Measurements from ENCODE around the gene CLDN3. TPM values are rescaled to one million over a fixed set of nuclear protein-coding genes. Genes with fewer than 3 reads are reported as not detected.
"Not testable (repeated sequence)": the region's sequence is repeated elsewhere in the genome, so short reads cannot be mapped to it uniquely, and the experiment has no call there.

The CLDN3 gene
- polyA plus RNA-seq, 1 donor from 2014 or later = not detected

- H3K27me3 Mint-ChIP-seq = no peaks in the 10 kb centered on the region
- peaks cover 4 to 11% (median 7%) of the 10 kb centered on the region in 3 donors for H3K4me1 Mint-ChIP-seq
- no peaks in the 10 kb centered on the region for H3K9me3 Mint-ChIP-seq
- H3K4me3 Mint-ChIP-seq = peak overlapping the region in 1 of 4 donors; percentile 33
- no peaks in the 10 kb centered on the region for H3K36me3 Mint-ChIP-seq
- peak overlapping the region; percentile 41 to 92 (median 57) for H3K27ac Mint-ChIP-seq
Measured at GRCh38 chr7:73734619-73735527, 35.2 kb downstream of the CLDN3 start.

DNA sequence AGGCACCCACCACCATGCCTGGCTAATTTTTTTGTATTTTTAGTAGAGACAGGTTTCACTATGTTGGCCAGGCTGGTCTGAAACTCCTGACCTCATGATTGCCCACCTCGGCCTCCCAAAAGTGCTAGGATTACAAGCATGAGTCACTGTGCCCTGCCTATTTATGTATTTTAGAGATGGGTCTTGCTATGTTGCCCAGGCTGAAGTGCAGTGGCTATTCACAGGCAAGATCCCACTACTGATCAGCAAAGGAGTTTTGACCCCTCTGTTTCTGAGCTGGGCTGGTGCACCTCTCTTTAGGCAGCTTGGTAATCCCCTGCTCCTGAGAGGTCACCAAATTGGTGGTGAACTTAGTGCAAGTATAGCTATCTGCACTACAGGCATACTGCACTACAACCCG, 37.7 kb downstream of the CLDN3 start:
- Mint-ChIP-seq H3K4me3 (peak overlapping the region in 1 of 4 donors; percentile 39), H3K4me1 (peaks cover 3 to 6% (median 4%) of the 10 kb centered on the region in 3 donors), H3K9me3 (no peaks in the 10 kb centered on the region), H3K36me3 (no peaks in the 10 kb centered on the region), H3K27ac (no peak overlapping the region), H3K27me3 (peaks cover 9% of the 10 kb centered on the region)

DNA sequence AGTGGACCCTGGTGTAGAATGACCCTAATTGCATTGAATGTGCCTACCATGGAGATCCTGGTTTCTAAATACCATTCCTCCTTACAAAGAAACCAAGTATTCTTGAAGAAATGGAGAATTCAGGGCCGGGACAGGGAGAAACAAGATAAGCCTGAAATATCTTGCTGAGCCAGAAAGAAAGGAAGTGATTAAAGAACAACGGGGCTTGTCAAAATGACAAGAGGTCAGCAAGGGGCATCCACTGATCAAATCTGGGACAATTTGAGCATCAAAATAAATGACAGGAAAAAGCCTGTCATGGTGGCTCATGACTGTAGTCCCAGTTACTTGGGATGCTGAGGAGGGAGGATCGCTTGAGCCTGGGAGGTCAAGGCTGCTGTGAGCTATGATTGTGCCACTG, 39.6 kb downstream of the CLDN3 start:
- no peaks in the 10 kb centered on the region for H3K36me3 Mint-ChIP-seq
- H3K27me3 Mint-ChIP-seq = peaks cover 9% of the 10 kb centered on the region
- no peak overlapping the region for H3K27ac Mint-ChIP-seq
- peaks cover 3 to 6% (median 4%) of the 10 kb centered on the region in 3 donors for H3K4me1 Mint-ChIP-seq
- no peaks in the 10 kb centered on the region for H3K9me3 Mint-ChIP-seq
- peak overlapping the region in 1 of 4 donors; percentile 7 for H3K4me3 Mint-ChIP-seq

DNA sequence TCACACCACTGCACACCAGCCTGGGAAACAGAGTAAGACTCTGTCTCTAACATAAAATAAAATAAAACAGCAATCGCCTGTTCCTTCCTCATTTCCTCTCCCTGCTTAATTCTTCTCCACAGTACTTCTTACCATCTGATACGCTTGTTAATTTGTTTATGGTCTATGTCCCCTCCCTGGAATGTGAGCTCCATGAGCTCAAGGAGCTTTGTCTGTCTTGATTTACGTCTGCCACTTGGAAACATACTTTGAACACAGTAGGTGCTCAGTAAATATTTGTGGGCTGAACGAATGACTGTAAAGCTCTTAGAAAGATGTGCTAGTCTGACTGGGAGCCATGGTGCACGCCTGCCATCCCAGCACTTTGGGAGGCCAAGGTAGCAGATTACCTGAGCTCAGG, 41.5 kb downstream of the CLDN3 start:
- H3K27me3 Mint-ChIP-seq = peaks cover 9% of the 10 kb centered on the region
- H3K9me3 Mint-ChIP-seq = no peaks in the 10 kb centered on the region
- H3K4me3 Mint-ChIP-seq = no peak overlapping the region
- H3K27ac Mint-ChIP-seq = no peak overlapping the region
- H3K36me3 Mint-ChIP-seq = no peaks in the 10 kb centered on the region
- H3K4me1 Mint-ChIP-seq = no peaks in the 10 kb centered on the region

GRCh38 chr7:73727952-73728351, 42.1 kb downstream of the CLDN3 start:
- no peak overlapping the region for H3K4me3 Mint-ChIP-seq
- no peaks in the 10 kb centered on the region for H3K4me1 Mint-ChIP-seq
- H3K36me3 Mint-ChIP-seq = no peaks in the 10 kb centered on the region
- H3K9me3 Mint-ChIP-seq = no peaks in the 10 kb centered on the region
- peaks cover 9% of the 10 kb centered on the region for H3K27me3 Mint-ChIP-seq
- H3K27ac Mint-ChIP-seq = no peak overlapping the region

GRCh38 chr7:73726083-73726466, 44.0 kb downstream of the CLDN3 start:
- Mint-ChIP-seq H3K9me3 (no peaks in the 10 kb centered on the region), H3K27me3 (peaks cover 14% of the 10 kb centered on the region), H3K27ac (no peak overlapping the region), H3K36me3 (no peaks in the 10 kb centered on the region), H3K4me3 (no peak overlapping the region), H3K4me1 (no peaks in the 10 kb centered on the region)

DNA sequence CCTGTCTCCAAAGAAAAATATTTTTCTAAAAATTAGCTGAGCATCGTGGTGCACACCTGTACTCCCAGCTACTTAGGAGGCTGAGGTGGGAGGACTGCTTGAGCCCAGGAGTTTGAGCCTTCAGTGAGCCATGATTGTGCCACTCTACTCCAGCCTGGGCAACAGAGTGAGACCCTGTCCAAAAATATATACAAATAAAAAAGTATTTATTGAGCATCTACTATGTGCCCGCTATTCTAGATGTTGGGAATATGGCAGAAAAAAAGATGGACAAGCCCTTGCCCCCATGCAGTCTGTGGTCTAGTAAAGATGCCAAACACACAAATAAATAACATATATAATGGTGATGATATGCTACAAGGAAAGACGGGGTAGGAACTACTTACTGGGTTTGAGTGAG, 46.3 kb downstream of the CLDN3 start:
- Mint-ChIP-seq H3K4me3 (no peak overlapping the region), H3K9me3 (no peaks in the 10 kb centered on the region), H3K27me3 (peaks cover 17% of the 10 kb centered on the region), H3K36me3 (no peaks in the 10 kb centered on the region), H3K4me1 (peaks cover 0 to 5% (median 1%) of the 10 kb centered on the region in 3 donors), H3K27ac (no peak overlapping the region)

DNA sequence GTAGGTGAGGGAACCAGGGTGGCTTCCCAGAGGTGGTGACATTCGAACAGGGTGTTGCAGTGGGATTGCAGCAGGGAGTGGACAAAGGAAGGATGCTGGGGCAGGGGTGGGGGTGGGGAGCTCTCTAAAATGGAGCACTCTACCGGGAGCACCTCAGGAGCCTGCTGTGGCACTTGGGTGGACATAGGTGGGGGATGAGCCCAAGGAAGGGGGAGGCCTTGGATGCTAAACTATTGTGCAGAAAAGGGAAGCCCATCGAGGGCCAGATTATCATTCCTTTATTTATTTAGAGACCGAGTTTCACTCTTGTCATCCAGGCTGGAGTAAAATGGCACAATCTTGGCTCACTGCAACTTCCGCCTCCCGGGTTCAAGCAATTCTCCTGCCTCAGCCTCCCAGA, 47.3 kb downstream of the CLDN3 start:
- no peak overlapping the region for H3K4me3 Mint-ChIP-seq
- peaks cover 5 to 10% (median 6%) of the 10 kb centered on the region in 3 donors for H3K4me1 Mint-ChIP-seq
- H3K27ac Mint-ChIP-seq = no peak overlapping the region
- peaks cover 15% of the 10 kb centered on the region for H3K27me3 Mint-ChIP-seq
- H3K36me3 Mint-ChIP-seq = no peaks in the 10 kb centered on the region
- no peaks in the 10 kb centered on the region for H3K9me3 Mint-ChIP-seq

- Mint-ChIP-seq H3K4me3 (peak overlapping the region in 1 of 4 donors; percentile 17), H3K27ac (peak overlapping the region in 1 of 3 donors; percentile 79)
Measured at GRCh38 chr7:73722182-73722581, 47.9 kb downstream of the CLDN3 start.

DNA sequence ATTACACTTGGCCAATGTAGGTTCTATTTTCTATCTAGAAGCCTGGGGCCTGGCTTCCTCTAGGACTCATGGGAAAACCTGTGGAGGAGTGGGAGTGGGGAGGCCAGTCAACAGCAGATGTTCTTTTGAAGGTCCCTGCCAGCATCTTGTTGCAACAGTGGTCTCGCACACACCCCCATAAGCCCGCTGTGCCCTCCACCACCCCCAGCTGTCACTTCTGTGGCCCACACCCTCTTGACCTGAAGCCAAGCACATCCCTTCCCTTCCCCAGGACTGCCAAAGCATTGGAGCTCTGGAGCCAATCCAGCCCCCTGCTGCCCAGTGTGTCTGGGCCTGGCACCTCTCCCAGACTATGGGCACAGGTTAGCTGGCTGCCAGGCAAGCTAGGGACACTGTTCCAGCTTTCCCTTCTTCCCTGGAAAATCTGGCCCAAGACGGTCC, 48.7 kb downstream of the CLDN3 start:
- H3K27me3 Mint-ChIP-seq = peaks cover 23% of the 10 kb centered on the region
- peak overlapping the region in 1 of 3 donors; percentile 79 for H3K27ac Mint-ChIP-seq
- H3K4me1 Mint-ChIP-seq = peaks cover 8 to 12% (median 8%) of the 10 kb centered on the region in 3 donors

More at GRCh38 chr7:73722182-73722581, 47.9 kb downstream of the CLDN3 start:
- not testable (repeated sequence) for H3K4me1 Mint-ChIP-seq, H3K9me3 Mint-ChIP-seq, H3K36me3 Mint-ChIP-seq
- peaks cover 18% of the 10 kb centered on the region for H3K27me3 Mint-ChIP-seq

GRCh38 chr7:73720443-73720842, 49.6 kb downstream of the CLDN3 start:
- H3K9me3 Mint-ChIP-seq, H3K36me3 Mint-ChIP-seq: not testable (repeated sequence)
- peak overlapping the region; percentile 65 to 92 (median 85) for H3K4me3 Mint-ChIP-seq
- peaks cover 26% of the 10 kb centered on the region for H3K27me3 Mint-ChIP-seq
- peak overlapping the region in 2 of 3 donors; percentile 27 to 81 for H3K27ac Mint-ChIP-seq
- H3K4me1 Mint-ChIP-seq = peaks cover 8 to 12% (median 8%) of the 10 kb centered on the region in 3 donors

More for the DNA sequence above, 48.7 kb downstream of the CLDN3 start:
- Mint-ChIP-seq H3K36me3 (no peaks in the 10 kb centered on the region), H3K4me3 (peak overlapping the region; percentile 28 to 92 (median 62)), H3K9me3 (no peaks in the 10 kb centered on the region)

- Mint-ChIP-seq H3K4me1 (peaks cover 8 to 12% (median 8%) of the 10 kb centered on the region in 3 donors), H3K4me3 (peak overlapping the region; percentile 65 to 92 (median 85)), H3K27ac (peak overlapping the region in 2 of 3 donors; percentile 27 to 81), H3K9me3 (peaks cover 0 to 2% (median 0%) of the 10 kb centered on the region in 3 donors), H3K27me3 (peaks cover 26% of the 10 kb centered on the region), H3K36me3 (no peaks in the 10 kb centered on the region)
Measured at GRCh38 chr7:73719806-73720169, 50.3 kb downstream of the CLDN3 start.

Other genes starting within 250 kb of the CLDN3 start
- 22.4 TPM for gene BAZ1B, start 248.0 kb downstream of the CLDN3 start, polyA plus RNA-seq
- 78.5 TPM for gene BCL7B, start 212.6 kb downstream of the CLDN3 start, polyA plus RNA-seq
- gene TBL2, start 191.7 kb downstream of the CLDN3 start, polyA plus RNA-seq = 21.3 TPM
- gene MLXIPL, start 145.7 kb downstream of the CLDN3 start, polyA plus RNA-seq = not detected
- gene VPS37D, start 102.4 kb downstream of the CLDN3 start, polyA plus RNA-seq = 0.39 TPM
- 11.3 TPM for gene DNAJC30, start 86.8 kb downstream of the CLDN3 start, polyA plus RNA-seq
- 137 TPM for gene BUD23, start 86.7 kb downstream of the CLDN3 start, polyA plus RNA-seq
- 1.6 TPM for gene STX1A, start 50.6 kb downstream of the CLDN3 start, polyA plus RNA-seq
- 13.6 TPM for gene ABHD11, start 31.5 kb downstream of the CLDN3 start, polyA plus RNA-seq
- not detected for gene CLDN4, start 60.7 kb upstream of the CLDN3 start, polyA plus RNA-seq
- not detected for gene METTL27, start 72.2 kb upstream of the CLDN3 start, polyA plus RNA-seq
- not detected for gene TMEM270, start 90.9 kb upstream of the CLDN3 start, polyA plus RNA-seq